Measurements from ENCODE around the gene VPS13D. TPM values are rescaled to one million over a fixed set of nuclear protein-coding genes. Genes with fewer than 3 reads are reported as not detected.

The VPS13D gene
- total RNA-seq, 1 experiment from 2014 or later: 31.6 TPM

DNA sequence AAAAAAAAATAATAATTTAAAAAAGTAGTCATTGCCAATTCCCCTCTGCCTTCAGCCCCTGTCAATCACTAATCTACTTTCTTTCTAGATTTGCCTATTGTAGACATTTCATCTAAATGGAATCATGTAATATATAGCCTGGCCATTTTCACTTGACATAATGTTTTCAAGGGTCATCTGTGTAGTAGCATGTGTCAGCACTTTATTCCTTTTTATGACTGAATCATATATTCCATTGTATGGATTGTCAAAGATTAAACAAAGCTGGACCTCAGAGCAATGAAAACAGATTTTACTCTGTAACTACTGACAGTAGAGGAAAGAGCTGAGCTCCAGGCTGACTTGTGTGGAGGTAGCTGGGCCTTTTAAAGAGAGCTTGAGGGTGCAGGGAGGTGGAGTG lies 15.9 kb downstream of the VPS13D start:
- RAD21 ChIA-PET (ENCODE audit: low non-redundant PET in 1 of 2, low total read pairs in 2 of 2, uncharacterized antibody in 2 of 2, unreplicated experiment in 2 of 2): no interaction called here

More for the DNA sequence above, 15.9 kb downstream of the VPS13D start:
- ChIA-PET CTCF (interaction anchor here (1.1 kb wide), 1 partner anchor 121 kb away, joined by 5 read pairs; no protein-coding TSS in a partner anchor), POLR2A (no interaction called here)
- Histone ChIP-seq H3K79me2 (ENCODE audit: insufficient read depth, low read length) (no peaks in the 10 kb centered on the region), H3K27me3 (ENCODE audit: insufficient read depth, low read length) (no peaks in the 10 kb centered on the region), H3K4me1 (ENCODE audit: control insufficient read depth in 1 of 2, insufficient read depth in 2 of 2, low read length in 2 of 2) (no peaks in the 10 kb centered on the region), H3K36me3 (ENCODE audit: control insufficient read depth in 1 of 2, insufficient read depth in 2 of 2, low read length in 2 of 2) (peaks cover 16 to 31% of the 10 kb centered on the region in 2 experiments), H3K9ac (ENCODE audit: low read length) (no peak overlapping the region), H3K9me3 (ENCODE audit: control insufficient read depth in 1 of 2, insufficient read depth in 1 of 2, low read depth in 1 of 2, low read length in 2 of 2) (no peaks in the 10 kb centered on the region), H3K27ac (ENCODE audit: low read depth, low read length) (no peak overlapping the region), H3K9me2 (ENCODE audit: insufficient read depth) (no peaks in the 10 kb centered on the region), H4K20me1 (ENCODE audit: insufficient read depth) (no peaks in the 10 kb centered on the region), H2AFZ (ENCODE audit: low read depth, low read length, poor library complexity, severe bottlenecking) (no peak overlapping the region), H3K4me3 (replicated peaks in 1 of 2; ENCODE audit: low read depth in 1 of 2, low read length in 2 of 2) (no peak overlapping the region), H3K4me2 (ENCODE audit: low read length) (no peak overlapping the region)
- BruUV-seq (replicated peaks): no TSS peak
- no peak for ATAC-seq
- DNase-seq (ENCODE audit: low read depth, low spot score): no peak
- intact Hi-C loops (cut with micrococcal nuclease): no loop called here
- TF ChIP-seq CBX3 (IDR thresholded peaks at IDR 0.05; ENCODE audit: low read depth): no peak
- no peak for TF ChIP-seq FOSL1 (IDR thresholded peaks at IDR 0.05; ENCODE audit: low read depth)
- no peak for TF ChIP-seq ZFX (IDR thresholded peaks at IDR 0.05)
- no peak for TF ChIP-seq EGR1 (IDR thresholded peaks at IDR 0.05; ENCODE audit: low read depth)
- no peak for TF ChIP-seq JUND (IDR thresholded peaks at IDR 0.05)
- TF ChIP-seq, protein P1, sequence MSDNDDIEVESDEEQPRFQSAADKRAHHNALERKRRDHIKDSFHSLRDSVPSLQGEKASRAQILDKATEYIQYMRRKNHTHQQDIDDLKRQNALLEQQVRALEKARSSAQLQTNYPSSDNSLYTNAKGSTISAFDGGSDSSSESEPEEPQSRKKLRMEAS (IDR thresholded peaks at IDR 0.05): no peak
- TF ChIP-seq, protein P2, sequence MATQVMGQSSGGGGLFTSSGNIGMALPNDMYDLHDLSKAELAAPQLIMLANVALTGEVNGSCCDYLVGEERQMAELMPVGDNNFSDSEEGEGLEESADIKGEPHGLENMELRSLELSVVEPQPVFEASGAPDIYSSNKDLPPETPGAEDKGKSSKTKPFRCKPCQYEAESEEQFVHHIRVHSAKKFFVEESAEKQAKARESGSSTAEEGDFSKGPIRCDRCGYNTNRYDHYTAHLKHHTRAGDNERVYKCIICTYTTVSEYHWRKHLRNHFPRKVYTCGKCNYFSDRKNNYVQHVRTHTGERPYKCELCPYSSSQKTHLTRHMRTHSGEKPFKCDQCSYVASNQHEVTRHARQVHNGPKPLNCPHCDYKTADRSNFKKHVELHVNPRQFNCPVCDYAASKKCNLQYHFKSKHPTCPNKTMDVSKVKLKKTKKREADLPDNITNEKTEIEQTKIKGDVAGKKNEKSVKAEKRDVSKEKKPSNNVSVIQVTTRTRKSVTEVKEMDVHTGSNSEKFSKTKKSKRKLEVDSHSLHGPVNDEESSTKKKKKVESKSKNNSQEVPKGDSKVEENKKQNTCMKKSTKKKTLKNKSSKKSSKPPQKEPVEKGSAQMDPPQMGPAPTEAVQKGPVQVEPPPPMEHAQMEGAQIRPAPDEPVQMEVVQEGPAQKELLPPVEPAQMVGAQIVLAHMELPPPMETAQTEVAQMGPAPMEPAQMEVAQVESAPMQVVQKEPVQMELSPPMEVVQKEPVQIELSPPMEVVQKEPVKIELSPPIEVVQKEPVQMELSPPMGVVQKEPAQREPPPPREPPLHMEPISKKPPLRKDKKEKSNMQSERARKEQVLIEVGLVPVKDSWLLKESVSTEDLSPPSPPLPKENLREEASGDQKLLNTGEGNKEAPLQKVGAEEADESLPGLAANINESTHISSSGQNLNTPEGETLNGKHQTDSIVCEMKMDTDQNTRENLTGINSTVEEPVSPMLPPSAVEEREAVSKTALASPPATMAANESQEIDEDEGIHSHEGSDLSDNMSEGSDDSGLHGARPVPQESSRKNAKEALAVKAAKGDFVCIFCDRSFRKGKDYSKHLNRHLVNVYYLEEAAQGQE (IDR thresholded peaks at IDR 0.05; ENCODE audit: low read depth): no peak
- TF ChIP-seq SRF (IDR thresholded peaks at IDR 0.05; ENCODE audit: low read depth): no peak
- no peak for TF ChIP-seq RAD21 (IDR thresholded peaks at IDR 0.05; ENCODE audit: low read depth)
- TF ChIP-seq SIN3A (IDR thresholded peaks at IDR 0.05; ENCODE audit: low read depth): no peak
- TF ChIP-seq ZNF274 (IDR thresholded peaks at IDR 0.05; ENCODE audit: low read depth, low read length): no peak
- no peak for TF ChIP-seq CEBPB (IDR thresholded peaks at IDR 0.05; ENCODE audit: low read depth)
- TF ChIP-seq, protein P3, sequence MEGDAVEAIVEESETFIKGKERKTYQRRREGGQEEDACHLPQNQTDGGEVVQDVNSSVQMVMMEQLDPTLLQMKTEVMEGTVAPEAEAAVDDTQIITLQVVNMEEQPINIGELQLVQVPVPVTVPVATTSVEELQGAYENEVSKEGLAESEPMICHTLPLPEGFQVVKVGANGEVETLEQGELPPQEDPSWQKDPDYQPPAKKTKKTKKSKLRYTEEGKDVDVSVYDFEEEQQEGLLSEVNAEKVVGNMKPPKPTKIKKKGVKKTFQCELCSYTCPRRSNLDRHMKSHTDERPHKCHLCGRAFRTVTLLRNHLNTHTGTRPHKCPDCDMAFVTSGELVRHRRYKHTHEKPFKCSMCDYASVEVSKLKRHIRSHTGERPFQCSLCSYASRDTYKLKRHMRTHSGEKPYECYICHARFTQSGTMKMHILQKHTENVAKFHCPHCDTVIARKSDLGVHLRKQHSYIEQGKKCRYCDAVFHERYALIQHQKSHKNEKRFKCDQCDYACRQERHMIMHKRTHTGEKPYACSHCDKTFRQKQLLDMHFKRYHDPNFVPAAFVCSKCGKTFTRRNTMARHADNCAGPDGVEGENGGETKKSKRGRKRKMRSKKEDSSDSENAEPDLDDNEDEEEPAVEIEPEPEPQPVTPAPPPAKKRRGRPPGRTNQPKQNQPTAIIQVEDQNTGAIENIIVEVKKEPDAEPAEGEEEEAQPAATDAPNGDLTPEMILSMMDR (IDR thresholded peaks at IDR 0.05 in 2 of 3, conservative IDR thresholded peaks at IDR 0.05 in 1 of 3; ENCODE audit: borderline replicate concordance in 1 of 3, insufficient read depth in 1 of 3, low read depth in 2 of 3, low read length in 2 of 3): no peak

Measured in HCT116 (cell line).